GM21576 (cell line): Measurements from ENCODE around the gene IRF2BP1.
"Not testable (repeated sequence)": the region's sequence is repeated elsewhere in the genome, so short reads cannot be mapped to it uniquely, and the experiment has no call there.

Experiments
- ATAC-seq: cut with Tn5 transposase; IDR thresholded peaks from one replicate; pipeline ENCODE4 v1.9.1; 2021; ENCODE audit warnings: mild to moderate bottlenecking, moderate library complexity; ENCODE audit not compliant: unreplicated experiment

Gene IRF2BP1

DNA sequence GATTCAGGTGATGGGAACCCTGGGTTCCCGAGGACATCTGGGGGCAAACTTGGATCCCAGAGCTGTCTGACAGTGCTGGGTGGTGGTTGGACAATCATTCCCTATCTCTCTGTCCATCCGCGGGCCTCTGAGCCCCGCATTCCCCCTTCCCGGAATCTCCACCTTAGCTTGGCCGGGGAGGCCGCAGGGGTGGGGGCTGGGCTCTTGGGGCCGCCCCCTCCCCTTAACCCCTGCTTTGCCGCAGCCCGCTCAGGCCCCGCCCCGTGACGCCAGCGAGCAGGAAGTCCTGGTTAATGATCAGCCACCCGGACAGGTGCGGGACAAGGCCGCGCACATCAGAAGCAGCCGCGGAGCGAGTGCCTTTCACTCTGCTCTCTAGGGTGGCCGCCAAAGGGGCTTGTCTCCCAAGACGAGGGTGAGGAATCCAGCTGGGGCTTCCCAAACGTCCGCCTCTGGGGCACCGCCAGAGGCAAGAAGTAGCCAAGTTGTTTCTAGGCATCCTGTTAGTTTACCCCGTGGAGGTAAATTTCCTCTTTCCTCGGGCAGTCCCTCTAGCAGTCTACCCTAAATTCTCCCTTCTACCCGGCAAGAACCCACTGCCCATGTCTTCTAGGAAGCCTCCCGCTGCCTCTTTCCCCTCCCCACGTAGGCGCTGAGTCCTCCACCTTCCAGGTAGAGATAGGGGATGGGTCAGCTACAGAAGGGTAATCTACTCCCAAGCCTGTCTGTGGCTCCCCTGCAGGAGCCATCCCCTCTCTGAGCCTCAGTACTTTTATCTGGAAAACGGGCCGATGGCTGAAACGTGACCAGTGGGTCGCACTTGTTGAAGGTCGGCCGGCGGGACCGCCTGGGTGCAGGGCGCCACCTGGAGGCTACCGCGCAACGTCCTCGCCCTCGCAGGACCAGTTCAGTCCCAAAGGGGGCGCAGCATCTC is 3.0 kb downstream of the IRF2BP1 start:
- ATAC-seq, result peak; percentile 26

DNA sequence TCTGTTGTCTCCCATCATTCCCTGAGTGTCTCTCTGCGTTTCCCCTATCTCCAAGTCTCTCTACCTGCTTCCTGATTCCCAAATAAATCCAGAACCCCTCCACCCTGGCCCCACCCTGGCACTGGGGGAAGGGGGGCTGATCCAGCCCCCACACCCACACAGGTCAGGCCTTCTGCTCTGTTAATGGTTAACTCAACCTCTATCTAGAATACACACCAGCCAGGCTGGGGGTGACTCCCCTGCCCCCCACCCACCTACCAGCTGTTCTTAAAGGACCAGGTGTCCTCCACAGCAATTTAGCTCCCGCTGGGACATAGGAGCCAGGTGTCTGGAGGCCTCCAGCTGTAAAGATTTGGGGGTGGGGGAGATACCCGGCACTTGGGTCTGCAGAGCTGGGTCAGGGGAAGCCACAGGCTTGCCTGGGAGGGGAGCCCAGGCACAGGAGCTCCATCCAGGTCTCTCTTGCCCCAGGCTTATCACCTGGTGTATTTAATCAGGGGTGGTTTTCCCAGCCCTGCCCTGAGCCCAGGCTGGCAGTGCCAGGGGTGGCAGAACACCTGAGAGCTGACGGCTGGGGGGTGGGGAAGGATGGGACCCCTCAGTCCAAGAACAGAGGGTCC is 3.9 kb downstream of the IRF2BP1 start:
- no peak for ATAC-seq

DNA sequence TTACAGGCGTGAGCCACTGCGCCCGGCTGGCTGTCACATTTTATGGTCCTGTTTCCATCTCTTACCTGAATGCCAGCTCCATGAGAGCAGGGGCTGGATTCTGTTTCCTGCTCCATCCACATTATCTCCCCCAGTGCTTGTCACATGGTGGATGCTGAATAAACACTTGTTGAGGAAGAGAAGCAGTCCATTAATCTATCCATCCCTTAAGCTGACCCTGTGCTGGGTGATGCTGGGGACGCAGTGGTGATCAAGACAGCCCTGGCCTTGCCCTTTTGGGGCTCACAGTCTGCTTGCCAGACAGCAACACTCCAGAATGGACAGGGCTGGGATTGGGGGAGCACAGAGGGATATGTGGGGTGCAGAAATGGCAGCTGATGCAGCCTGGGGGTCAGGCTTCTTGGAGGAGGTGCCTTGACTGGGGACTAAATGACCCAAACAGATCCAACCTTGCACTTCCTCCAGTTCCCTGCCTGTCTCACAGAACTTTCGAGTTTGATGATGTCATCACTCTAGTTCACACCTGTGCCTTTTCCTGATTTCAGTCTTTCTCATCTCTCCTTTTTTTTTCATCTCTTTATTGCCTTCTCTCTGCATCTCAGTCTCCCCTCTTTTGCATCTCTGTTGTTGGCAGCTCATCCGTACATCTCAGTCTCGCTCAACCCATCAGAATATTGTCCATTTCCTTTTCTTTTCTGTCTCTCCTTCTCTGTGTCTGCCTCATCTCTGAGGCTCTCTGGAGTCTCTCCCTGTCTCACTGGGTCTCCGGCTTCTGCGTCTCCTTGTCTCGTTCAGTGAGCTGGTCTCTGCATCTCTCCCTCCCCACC is 4.6 kb downstream of the IRF2BP1 start:
- ATAC-seq, result no peak

DNA sequence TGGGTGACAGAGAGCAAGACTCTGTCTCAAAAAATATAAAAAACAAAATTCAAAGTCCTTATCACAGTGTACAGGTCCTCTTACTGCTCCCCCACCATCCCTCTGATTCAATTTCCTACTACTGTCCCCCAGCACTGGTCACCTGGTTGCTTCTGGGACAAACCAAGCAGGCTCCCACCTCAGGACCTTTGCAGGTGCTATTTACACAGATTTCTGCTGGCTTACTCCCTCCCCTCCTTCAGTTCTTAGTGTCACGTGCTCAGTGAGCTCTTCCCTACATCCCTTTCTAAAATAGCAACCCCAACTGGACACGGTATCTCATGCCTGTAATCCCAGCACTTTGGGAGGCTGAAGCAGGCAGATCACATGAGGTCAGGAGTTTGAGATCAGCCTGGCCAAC is 6.0 kb downstream of the IRF2BP1 start:
- ATAC-seq, result no peak

DNA sequence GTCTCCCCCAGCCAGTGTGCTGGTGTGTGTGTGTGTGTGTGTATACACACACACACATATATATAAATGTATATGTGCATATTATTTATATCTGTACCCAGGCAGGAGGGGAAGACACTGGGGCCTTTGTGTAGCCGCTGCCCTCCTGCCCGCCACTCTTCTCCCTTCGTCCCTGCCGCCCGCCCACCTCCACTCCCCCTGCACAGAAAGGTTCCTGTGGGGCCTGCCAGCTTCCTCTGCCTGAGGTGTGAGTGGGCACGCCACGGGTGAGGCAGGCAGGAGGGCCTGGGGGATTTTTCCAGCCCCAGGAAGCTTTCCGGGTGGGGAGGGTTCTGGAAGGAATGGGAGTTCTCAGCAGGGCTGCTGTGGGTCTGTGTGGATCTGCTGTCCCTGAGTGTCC is 6.9 kb downstream of the IRF2BP1 start:
- ATAC-seq, result no peak

DNA sequence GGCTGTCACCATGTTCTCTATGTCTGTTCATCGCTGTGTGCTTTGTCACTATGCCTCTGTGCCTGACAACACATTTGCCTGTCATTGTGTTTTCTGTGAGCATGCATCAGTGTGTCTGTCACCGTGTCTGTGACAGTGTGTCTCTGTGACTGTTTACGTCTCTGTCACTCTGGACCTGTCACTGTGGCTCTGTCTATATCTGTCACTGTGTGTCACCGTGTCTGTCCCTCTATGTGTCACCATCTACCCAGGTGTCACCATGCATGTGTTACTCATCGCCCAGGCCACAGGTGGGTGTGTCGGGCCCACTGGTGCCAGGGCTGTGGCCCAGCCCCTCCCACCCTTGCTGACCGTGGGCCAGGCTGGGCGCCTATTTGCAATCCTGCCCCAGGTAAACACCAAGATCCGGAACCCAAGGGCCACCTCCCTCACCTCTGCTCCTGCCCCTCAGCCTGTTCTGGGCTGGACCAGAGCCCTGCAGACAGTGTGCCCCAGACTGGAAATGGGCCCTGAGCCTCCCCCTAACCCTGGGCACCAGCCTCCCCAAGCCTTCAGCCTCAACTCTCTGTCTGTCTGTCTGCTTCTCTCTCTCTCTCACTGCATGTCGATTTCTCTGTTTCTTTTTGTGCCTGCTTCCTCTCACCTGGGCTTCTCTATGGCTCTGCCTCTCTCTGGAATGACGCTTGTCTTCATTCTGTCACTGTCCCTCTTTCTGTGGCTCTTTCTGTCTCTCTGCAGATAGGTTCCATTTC is 7.7 kb downstream of the IRF2BP1 start:
- ATAC-seq, result no peak

DNA sequence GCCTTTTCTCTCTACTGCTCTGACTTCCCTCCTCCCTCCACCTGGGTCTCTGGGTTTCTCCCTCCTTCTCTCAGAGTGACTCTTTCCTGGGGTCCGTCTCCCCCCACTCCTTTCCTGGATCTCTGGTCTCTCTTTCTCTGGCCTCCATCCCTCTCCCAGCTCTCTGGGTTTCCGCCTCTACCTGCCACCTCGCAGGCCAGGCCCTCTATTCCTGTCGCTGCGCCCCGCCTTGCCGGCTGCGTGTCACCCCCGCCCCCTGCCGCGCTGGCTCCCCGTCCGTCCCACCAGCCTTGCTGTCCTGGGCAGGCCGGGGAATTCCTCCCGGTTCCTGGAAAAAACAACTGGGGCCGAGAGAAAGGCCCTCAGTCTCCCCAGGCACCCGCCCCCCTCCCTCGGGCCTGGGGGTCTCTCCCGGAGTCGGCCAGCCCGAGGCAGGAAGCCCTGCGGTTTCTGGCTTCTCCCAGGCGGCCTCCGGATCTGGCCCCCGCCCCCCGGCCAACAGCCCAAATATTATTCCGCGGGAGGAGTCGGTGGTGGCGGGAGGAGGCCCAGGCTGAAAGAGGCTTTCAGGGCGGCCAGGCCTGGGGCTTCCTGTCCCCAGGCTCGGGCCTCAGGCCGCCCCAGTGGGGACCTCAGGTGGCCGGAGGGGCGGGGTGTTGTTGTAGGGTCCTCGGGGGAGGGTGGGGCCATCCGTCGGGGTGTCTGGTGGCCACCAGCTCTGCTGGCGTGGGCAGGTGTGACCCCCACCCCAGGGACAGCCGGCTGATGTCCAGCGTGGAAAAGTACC is 9.3 kb downstream of the IRF2BP1 start:
- ATAC-seq, result no peak

DNA sequence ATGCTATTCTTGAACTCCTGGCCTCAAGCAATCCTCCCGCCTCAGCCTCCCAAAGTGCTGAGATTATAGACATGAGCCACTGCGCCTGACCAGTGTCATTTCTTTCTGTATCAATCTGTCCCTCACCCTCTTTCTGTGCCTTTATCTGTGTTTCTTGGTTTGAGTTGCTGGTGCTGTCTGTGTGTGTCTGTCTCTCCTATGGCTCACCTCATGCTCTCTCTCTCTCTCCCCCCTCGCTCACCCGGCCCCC is 9.9 kb downstream of the IRF2BP1 start:
- no peak for ATAC-seq

DNA sequence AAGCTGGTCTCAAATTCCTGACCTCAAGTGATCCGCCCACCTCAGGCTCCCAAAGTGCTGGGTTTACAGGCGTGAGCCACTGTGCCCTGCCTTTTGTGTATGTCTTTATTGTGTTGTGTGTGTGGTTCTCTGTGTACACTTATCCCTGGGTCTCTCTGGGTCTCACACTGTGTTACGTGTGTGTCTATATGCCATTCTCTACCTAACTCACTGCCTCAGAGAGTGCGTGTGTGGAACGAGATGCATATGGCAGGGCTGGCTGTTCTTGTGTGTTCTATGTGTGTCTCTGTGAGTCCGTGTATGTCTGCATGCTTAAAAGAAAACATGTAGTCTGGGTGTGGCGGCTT is 11.3 kb downstream of the IRF2BP1 start:
- ATAC-seq, result no peak

DNA sequence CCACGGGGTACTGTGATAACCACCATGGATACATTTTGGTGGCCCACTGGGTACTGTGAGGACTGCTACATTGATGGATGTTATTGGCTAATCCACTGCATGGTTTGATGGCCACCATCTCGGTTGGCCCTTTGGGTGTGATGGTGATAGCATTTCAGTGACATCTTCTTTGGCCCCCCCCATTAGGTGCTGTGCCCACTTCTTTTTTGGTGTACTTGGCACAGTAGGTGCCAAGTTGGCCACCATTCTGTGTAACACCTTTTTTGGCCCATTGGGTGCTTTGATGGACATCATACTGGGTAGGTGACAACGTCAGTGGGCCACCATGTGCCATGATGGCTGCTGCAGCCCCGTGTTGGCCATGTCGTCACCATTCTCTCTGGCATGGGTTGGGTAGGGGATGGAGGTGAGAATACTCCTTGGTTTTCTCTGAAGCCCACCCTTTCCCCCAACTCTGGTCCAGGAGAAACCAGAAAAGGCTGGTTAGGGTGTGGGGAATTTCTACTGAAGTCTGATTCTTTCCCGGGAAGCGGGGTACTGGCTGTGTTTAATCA is 12.6 kb downstream of the IRF2BP1 start:
- ATAC-seq, result no peak

DNA sequence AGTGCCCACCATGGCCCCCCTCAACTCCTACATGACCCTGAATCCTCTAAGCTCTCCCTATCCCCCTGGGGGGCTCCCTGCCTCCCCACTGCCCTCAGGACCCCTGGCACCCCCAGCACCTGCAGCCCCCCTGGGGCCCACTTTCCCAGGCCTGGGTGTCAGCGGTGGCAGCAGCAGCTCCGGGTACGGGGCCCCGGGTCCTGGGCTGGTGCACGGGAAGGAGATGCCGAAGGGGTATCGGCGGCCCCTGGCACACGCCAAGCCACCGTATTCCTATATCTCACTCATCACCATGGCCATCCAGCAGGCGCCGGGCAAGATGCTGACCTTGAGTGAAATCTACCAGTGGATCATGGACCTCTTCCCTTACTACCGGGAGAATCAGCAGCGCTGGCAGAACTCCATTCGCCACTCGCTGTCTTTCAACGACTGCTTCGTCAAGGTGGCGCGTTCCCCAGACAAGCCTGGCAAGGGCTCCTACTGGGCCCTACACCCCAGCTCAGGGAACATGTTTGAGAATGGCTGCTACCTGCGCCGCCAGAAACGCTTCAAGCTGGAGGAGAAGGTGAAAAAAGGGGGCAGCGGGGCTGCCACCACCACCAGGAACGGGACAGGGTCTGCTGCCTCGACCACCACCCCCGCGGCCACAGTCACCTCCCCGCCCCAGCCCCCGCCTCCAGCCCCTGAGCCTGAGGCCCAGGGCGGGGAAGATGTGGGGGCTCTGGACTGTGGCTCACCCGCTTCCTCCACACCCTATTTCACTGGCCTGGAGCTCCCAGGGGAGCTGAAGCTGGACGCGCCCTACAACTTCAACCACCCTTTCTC is 13.6 kb downstream of the IRF2BP1 start:
- ATAC-seq, result no peak

DNA sequence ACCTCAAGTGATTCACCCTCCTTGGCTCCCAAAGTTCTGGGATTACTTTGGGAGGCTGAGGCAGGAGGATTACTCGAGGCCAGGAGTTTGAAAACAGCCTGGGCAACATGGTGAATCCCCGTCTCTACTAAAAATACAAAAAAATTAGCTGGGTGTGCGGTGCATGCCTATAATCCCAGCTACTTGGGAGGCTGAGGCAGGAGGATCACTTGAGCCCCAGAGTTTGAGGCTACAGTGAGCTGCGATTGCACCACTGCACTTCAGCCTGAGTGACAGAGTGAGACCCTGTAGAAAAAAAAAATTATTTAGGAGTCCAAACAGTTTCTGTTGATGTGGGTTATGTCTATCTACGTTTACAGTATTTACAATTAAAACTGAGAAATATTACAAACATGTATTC is 15.1 kb downstream of the IRF2BP1 start:
- ATAC-seq, result no peak

DNA sequence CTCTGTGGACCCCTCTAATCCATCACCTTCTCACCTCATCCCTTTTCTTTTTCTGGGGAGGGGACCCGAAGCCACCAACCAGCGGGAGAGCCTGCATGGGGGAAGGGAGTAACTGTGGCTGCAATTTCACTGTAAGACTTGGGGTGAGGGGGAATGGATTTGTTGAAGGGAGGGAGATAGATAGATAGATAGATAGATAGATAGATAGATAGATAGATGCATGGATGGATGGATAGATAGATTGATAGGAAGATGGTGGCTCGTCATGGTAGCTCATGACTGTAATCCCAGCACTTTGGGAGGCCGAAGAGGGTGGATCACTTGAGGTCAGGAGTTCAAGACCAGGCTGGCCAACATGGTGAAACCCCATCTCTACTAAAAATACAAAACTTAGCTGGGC is 18.7 kb downstream of the IRF2BP1 start:
- not testable (repeated sequence) for ATAC-seq

DNA sequence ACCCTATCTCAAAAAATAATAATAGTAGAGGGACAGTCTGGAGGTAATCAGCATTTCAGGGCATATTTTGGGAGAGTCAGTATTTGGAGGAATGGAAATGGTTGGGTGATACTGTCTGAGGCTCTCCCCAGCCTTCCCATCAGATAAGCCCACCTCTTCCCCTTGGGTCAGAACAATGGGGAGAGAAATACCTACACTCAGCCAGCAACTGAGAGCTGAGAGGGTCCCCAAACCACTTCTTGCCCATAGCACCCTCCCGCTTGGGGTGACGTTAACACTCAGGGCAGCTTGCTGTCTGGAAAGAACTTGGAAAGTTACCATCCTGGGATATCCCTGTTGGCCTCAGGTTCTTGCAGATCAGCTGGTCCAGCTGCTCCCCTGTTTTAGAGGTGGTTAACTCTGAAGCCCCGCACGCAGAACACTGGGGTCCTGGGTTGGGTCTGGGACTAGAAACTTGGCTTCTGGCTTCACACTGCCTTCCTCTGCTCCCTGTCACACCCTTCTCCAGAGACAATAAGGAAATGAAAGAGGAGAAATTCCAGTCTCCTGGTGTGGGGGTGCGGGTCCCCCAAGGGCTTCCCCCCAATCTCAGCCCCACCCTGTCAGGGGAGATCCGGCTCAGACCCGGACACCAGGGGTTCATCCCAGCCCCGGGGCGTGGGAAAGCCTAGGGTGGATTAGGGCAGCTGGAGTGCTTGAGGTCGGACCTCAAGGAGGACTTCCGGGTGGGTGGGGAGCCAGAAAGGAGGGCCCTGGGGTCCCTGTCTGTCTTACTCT is 19.4 kb downstream of the IRF2BP1 start:
- ATAC-seq, result no peak

DNA sequence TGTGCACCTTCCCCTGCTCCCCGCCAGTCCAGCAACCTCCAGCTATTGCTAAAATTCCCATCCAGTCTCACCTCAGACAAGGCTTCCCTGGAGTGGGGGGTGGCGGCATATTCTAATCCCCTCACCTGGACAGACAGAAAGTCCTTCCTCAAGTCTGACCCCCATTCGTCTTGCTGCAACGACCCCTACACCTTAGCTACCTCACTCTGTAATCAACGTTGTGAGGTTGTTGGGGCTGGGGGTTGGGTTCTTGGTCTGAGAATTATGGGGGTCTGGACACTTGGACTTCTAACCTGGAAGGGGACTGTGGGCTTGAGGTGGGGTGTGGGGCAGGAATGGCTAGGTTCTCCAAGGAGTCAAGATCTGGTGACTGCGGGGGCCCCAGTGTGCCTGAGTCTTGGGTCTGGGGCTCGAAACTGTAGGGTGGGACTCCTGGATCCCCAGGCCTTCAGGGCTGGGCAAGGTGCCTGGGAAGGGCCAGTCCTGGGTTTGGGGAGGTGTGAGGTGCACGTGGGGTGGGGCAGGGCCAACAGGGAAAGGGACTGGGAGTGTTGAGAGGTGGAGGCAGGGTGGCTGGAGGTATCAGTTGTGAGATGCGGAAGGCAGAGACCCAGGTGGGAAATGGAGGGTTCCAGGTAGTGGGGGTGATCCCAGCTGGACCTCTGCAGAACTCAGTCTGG is 20.5 kb downstream of the IRF2BP1 start:
- no peak for ATAC-seq

DNA sequence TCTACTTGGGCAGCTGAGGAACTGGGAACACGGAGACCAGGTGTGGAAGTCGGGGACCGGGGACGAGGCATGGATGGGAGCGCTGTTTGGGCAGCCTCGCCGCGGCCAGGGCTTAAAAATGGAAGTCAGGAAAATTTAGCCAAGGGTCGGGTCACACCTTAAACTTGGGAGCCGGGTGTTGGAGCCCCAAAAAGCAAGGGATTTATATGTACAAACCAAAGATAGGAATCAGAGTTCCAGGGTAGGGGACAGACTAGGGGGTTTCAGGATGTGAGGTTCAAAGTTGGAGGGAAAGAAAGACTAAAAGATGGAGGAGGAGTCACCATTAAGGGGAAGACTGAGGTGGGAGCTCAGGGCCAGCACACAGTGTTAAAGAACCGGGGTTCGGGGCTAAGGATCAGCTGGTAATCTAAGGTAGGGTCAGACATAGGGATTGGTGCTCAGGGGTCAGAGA is 21.3 kb downstream of the IRF2BP1 start:
- ATAC-seq, result no peak

DNA sequence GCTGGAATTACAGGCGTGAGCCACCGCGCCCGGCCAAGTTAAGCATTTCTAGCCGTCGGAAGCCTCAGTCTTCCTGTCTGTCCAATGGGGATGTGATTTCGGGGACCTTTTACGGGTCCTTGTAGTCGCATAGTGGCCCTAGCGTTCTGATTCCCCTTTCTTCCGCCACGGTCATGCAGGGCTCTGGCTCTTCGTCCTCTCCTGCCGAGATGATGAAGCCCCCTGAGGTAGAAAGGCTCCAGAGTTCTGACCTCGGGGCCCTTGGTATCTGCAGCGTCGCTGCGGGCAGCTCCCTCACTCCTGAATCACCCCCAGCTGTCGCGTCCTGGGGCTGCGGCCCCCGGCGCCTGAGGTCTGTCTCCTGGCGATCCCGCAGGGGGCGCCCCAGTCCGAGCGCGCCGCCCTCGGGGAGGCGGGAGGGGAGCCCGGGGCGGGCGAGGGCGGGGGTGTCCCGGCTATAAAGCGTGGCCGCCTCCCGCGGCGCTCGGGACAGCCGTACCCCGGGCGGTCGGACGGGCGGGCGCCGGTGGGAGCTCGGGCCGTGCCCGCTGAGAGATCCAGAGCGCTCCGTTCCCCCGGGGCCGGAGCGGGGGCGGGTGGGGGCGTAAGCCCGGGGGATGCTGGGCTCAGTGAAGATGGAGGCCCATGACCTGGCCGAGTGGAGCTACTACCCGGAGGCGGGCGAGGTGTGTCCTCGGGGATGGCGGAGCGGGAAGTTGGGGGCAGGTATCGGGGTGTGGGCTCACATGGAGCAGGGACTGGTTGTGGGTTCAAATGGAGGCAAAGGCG is 21.9 kb downstream of the IRF2BP1 start, which contains the start of gene FOXA3:
Gene FOXA3, plus strand, starts transcription at position 487 of the 789 bp plus-strand sequence. Its CDS starts 131 bp downstream, at position 618.
- no peak for ATAC-seq
